SK-N-MC (cell line): ENCODE data around the gene CADPS.

ENCODE experiments used
- EZH2 ChIP-seq: fragments of 200-600 bp; sonication (generic); IDR thresholded peaks from one replicate; pipeline ENCODE4 v1.6.1; 2017; ENCODE audit warnings: antibody characterized with exemption
- POLR2AphosphoS5 ChIP-seq: IDR thresholded peaks from 2 replicates; pipeline ENCODE4 v1.6.1; 2012; ENCODE audit warnings: mild to moderate bottlenecking, low read depth, low read length, borderline replicate concordance

DNA sequence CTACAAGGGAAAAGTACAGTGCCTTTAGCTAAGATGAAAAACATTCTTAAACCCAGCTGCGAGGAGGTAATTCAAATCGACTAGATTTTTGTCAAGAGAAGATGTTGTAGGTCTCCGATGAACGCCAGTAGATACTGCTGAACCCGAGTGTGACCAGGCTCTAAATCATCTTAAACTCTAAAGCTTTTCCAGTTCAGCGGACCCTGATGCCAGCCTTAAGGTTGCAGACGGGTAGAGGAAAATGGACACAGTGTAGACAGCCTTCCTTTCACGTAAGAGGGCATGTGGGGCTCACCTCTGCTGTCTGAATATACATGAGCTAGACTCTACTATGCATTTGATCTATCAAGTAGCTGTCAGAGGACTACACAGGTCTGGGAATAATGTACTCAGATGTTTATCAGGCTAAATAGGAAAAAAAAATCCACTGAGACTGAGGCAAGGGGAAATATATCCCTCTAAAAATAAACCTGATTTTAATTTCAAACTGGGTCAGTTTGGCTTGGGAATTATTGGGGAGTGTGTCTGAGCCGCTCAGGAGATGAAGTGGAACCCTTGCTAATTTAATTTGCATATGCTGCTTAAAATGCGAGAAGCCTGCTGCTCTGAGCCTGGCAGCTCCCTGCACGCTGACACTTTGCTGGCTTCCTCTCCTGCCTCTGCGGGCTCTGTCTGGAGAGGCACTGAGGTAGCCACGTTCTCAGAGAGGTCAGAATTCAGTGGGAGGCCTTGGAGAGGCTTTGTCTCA lies 151.9 kb downstream of the CADPS start:
- TF ChIP-seq EZH2 (no peak), POLR2AphosphoS5 (no peak)
